Osteoblast (primary cell): Measurements from ENCODE around the gene GPR82. TPM values are rescaled to one million over a fixed set of nuclear protein-coding genes. Genes with fewer than 3 reads are reported as not detected.
"Not testable (repeated sequence)": the region's sequence is repeated elsewhere in the genome, so short reads cannot be mapped to it uniquely, and the experiment has no call there.

ENCODE experiments used
- DNase-seq: peaks from one replicate; pipeline ENCODE4 v3.0.0; 2011; ENCODE audit warnings: low spot score, mixed read lengths; ENCODE audit not compliant: insufficient read length; ENCODE audit errors: missing footprints
- H2AFZ ChIP-seq: 2 replicates; pipeline ENCODE4 v1.6.0; 2011; ENCODE audit warnings: mild to moderate bottlenecking, low read length
- H3K27ac ChIP-seq: 2 replicates; pipeline ENCODE4 v1.5.1; 2011; ENCODE audit warnings: mild to moderate bottlenecking, low read depth, low read length, moderate library complexity
- H3K27me3 ChIP-seq: 2 replicates; pipeline ENCODE4 v1.6.0; 2012; ENCODE audit warnings: mild to moderate bottlenecking, control low read depth, inconsistent platforms, low read length, moderate library complexity; ENCODE audit not compliant: insufficient read depth
- H3K36me3 ChIP-seq: 2 replicates; pipeline ENCODE4 v1.5.1; 2011; ENCODE audit warnings: mild to moderate bottlenecking, low read length, control low read depth, moderate library complexity; ENCODE audit not compliant: insufficient read depth
- H3K4me1 ChIP-seq: 2 replicates; pipeline ENCODE4 v1.5.1; 2011; ENCODE audit warnings: mild to moderate bottlenecking, low read length, control low read depth, moderate library complexity; ENCODE audit not compliant: insufficient read depth
- H3K4me2 ChIP-seq: 2 replicates; pipeline ENCODE4 v1.6.0; 2011; ENCODE audit warnings: mild to moderate bottlenecking, low read length; ENCODE audit not compliant: insufficient read depth
- H3K4me3 ChIP-seq: fragments of 200-600 bp; sonication (generic); 3 replicates; pipeline ENCODE4 v1.5.1; 2012; ENCODE audit warnings: mild to moderate bottlenecking, low read length, inconsistent platforms; ENCODE audit not compliant: insufficient read depth
- H3K79me2 ChIP-seq: 2 replicates; pipeline ENCODE4 v1.6.0; 2012; ENCODE audit warnings: mild to moderate bottlenecking, low read length, control low read depth, inconsistent platforms; ENCODE audit not compliant: insufficient read depth
- H3K9me3 ChIP-seq: 2 replicates; pipeline ENCODE4 v1.5.1; 2011; ENCODE audit warnings: low read depth, low read length, control low read depth
- H4K20me1 ChIP-seq: 2 replicates; pipeline ENCODE4 v1.6.0; 2012; ENCODE audit warnings: mild to moderate bottlenecking, low read length, control low read depth; ENCODE audit not compliant: insufficient read depth
- CTCF ChIP-seq: IDR thresholded peaks from 2 replicates; pipeline ENCODE4 v1.5.1; 2011; ENCODE audit warnings: mild to moderate bottlenecking, low read depth, low read length, moderate library complexity; ENCODE audit errors: extremely low read depth
- total RNA-seq: library from RNA; depleted of rRNA; stranded (reverse); fragments of >200 nt; gene quantifications from 2 replicates; pipeline ENCODE4 v1.2.3, GENCODE V29; 2012

The GPR82 gene
- total RNA-seq, 1 donor, result not detected

DNA sequence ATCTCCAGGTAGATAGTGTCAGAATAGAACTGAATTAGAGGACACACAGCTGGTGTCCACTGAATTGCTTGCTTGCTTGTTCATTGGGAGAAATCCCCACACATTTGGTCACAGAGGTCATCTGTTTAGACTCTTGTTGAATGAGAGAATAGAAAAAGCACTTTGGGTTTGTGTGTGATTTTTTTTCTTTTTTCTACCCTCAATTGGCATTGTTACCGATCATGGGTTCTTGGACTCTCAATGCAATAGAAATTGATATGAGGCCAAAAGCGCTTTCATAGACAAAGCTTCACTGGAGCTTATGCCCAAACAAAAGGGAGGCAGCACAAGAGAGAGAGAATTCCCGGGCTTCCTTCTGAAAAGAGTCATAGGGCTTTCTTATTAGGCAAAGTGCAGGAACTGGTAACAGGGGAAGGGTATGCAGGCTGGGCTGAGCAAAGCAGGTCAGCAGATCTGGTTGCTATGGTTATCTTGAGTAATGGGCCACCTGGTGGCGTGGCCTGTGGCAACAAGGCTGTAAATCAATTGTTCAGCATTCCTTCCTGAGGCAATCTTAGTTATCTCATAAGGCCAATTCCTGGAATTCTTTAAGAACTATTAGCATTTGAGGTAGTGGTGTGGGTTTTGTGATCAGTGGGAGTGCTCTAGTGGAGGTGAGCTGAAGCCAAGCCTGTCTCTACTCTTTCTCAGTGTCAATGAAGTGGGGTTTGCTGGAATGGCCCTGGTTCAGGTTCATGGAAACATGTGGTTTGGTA is 5.3 kb upstream of the GPR82 start:
- no peak for DNase-seq
- no peak overlapping the region for H3K4me2 ChIP-seq
- H3K4me3 ChIP-seq, result no peak overlapping the region
- TF ChIP-seq CTCF, result no peak
- H3K27me3 ChIP-seq, result no peaks in the 10 kb centered on the region
- no peak overlapping the region for H3K27ac ChIP-seq
- peaks cover 7% of the 10 kb centered on the region for H3K4me1 ChIP-seq
- H3K36me3 ChIP-seq, result no peaks in the 10 kb centered on the region
- H2AFZ ChIP-seq, result no peak overlapping the region
- H4K20me1 ChIP-seq, result no peaks in the 10 kb centered on the region
- no peaks in the 10 kb centered on the region for H3K9me3 ChIP-seq
- H3K79me2 ChIP-seq, result no peaks in the 10 kb centered on the region

DNA sequence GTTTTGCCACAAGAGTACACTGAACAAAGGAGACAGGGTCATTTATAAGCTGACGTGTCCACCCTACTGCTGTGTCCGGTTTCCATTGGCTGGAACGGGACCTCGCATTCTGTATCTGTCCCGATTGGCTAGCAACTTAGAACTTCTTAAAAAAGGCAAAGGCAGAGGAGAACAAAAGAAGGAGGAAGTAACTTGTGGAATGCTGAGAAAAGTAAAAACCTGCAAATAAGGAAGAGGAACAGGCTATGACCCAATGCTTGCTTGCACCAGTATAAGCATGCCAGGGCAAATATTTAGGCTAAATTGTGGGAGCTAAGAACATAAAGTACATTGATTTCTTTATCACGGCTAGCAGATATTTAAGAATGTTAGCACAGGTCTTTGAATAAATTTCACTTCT is 4.4 kb upstream of the GPR82 start:
- H3K79me2 ChIP-seq, H2AFZ ChIP-seq, H3K36me3 ChIP-seq, H3K9me3 ChIP-seq, H3K4me3 ChIP-seq, H3K27me3 ChIP-seq, H4K20me1 ChIP-seq, H3K27ac ChIP-seq, H3K4me1 ChIP-seq, DNase-seq, H3K4me2 ChIP-seq: not testable (repeated sequence)

DNA sequence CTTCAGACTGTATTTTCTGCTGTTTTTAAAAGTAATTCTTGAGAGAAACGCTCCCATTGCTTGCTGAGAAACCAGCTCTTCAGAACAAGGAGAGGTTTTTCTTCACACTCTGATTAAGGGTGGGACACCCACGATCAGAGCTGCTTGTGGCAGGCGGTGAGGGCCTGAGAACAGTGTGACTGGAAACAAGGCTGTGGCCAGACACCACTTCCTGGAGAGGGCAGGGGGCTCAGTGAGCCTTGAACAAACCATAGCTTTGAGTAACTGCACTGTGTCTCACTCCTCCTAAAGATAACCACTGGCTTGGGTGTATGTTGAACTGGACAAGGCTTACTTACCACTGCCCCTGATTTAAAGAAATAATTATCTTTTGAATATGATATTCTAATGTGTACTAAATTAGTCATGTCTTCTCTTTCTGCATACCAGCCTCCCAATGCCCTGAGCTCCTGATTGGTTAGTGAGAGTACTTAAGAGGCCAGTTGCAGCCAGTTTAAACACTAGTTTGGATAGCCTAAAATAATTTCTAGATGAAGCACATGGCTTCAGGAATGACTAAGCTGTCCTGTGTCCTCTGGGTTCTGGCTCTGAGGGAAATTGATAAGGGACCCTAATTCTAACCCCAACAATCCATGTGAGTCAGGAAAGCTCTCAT is 3.7 kb upstream of the GPR82 start:
- Histone ChIP-seq H3K4me2 (no peak overlapping the region), H3K9me3 (no peaks in the 10 kb centered on the region), H3K36me3 (no peaks in the 10 kb centered on the region), H3K79me2 (no peaks in the 10 kb centered on the region), H3K4me3 (no peak overlapping the region), H3K27ac (peak overlapping the region; percentile 49), H3K4me1 (peaks cover 7% of the 10 kb centered on the region), H4K20me1 (no peaks in the 10 kb centered on the region), H3K27me3 (no peaks in the 10 kb centered on the region), H2AFZ (peak overlapping the region; percentile 31)
- DNase-seq, result no peak
- no peak for TF ChIP-seq CTCF

DNA sequence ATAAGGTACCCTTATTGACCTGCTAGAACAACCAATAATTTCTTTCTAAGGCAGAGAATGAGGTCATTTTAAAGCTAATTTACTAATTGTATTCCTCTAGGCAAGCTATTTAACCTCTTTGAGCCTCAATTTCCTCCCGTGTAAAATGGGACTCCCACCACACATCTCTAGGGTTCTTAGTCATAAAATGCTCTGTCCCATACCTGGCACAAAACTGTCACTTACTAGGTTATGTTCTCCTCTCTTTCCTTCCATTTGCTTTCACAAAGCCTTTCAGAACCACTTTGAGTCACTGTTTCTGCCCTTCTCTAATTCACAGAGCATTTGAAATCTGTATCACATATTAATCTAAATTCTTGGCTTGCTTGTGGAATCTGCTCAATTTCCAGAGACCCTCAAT is 2.4 kb upstream of the GPR82 start:
- no peaks in the 10 kb centered on the region for H3K36me3 ChIP-seq
- no peak overlapping the region for H2AFZ ChIP-seq
- no peak overlapping the region for H3K27ac ChIP-seq
- H4K20me1 ChIP-seq, result no peaks in the 10 kb centered on the region
- DNase-seq, result no peak
- no peak overlapping the region for H3K4me3 ChIP-seq
- no peaks in the 10 kb centered on the region for H3K79me2 ChIP-seq
- H3K27me3 ChIP-seq, result no peaks in the 10 kb centered on the region
- H3K9me3 ChIP-seq, result no peaks in the 10 kb centered on the region
- H3K4me1 ChIP-seq, result peaks cover 7% of the 10 kb centered on the region
- no peak for TF ChIP-seq CTCF
- H3K4me2 ChIP-seq, result no peak overlapping the region
